ENCODE measurements around the gene RNF224.

GRCh38 chr9:137270929-137271695, 43.8 kb downstream of the RNF224 start:
- TF ChIP-seq CTCF (IDR thresholded peaks at IDR 0.05; ENCODE audit: insufficient read depth, low read depth, low read length) (no peak), EZH2 (IDR thresholded peaks at IDR 0.05; ENCODE audit: insufficient read depth, low read length) (no peak)
